Fibroblast of skin of abdomen (primary cell): ENCODE measurements around the gene PKHD1.

Source experiments
- DNase-seq: peaks from one replicate; pipeline ENCODE4 v3.0.0-alpha.2; 2013

PKHD1 gene

DNA sequence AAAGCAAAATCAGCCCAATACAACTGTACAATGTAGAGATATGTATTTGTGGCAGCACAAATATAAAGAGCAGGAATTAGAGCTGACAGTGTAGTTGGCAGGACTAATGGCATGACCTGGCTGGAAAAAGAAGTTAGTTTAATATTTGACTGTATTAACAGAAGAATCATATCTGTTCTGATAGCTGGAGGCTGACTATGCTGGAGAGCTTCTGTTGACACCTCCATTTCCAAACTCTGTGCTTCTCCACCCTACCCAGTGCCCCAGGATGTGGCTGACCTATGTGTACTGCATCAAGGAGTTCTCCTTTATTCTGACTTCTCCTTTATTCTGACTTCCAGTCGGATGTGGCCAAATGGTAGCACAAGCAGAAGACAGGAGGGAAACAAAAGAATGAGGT lies 299.3 kb downstream of the PKHD1 start:
- no peak for DNase-seq

DNA sequence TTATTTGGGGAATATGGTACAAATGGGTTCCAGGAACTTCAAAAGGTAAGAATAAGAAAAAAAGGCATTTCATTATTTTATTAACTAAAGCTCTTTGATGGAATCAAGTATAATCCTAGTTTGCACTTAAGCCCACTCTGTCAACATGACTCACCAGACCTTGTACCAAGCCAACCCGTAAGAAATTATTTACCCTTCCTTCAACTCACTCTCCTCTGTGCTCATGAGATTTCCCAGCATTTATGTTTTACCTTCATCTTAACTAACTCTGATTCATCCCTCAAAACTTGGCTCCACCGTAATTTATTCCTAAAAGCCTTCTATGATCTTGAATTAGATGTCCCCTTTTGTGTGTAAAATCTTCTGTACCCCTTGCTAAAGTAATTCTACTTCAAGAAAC lies 308.7 kb downstream of the PKHD1 start:
- DNase-seq = no peak

DNA sequence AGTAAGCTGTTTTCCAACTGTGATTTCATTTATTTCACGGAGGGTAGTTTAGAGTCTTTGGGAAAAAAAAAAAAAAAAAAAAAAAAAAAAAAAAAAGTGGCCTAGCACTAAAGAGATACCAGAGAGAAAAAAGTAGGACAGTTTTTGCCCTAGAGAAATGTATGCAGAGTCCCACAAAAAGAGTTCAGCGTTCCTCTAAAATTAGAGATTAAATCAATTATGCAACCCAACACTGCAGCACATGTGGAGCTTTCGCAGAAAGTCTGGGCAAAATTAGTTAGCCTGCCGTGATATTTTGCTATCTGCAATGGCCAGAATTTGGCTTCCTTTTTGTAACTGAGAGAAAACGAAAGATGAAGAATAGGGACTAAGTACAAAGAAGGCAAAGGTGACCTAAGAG lies 309.8 kb downstream of the PKHD1 start:
- DNase-seq = no peak

DNA sequence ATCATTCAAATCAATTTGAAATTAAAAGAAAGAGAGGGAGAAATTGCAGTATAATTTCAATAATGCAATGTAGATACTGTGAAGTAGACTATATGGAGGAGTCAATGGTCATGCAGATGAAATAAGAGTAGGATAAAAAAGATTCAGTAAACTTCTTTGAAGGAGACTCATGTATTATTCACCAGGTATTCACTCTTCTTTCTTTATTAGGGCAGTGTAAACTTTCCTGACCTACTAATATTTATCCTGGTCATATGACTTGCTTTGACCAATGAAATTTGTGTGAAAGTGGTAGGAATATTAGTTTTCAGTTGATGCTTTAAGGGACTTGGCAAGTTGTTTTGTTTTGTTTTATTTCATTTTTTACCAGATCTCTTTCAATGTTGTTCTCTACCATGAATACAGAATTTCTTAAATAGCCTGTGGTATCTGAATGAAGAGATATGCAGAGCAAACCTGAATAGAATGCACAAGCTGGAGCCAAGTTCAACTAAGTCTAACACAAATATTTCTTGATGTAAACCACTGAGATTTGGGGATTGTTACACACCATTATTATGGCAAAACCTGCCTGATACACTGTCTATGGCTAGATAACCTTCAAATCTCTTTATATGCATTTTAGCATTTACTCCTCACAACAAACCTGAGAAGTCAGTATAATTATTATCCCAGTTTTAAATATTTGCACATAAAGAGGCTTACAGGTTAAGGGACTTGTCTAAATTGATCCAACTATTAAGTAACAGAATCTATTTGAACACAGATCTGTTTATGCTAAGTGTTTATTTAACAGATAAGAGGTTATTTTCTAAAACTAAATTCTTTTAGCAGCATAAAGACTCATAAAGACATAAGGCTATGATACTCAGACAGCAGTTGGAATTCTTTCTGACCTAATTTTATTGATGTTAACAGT lies 311.2 kb downstream of the PKHD1 start:
- no peak for DNase-seq

DNA sequence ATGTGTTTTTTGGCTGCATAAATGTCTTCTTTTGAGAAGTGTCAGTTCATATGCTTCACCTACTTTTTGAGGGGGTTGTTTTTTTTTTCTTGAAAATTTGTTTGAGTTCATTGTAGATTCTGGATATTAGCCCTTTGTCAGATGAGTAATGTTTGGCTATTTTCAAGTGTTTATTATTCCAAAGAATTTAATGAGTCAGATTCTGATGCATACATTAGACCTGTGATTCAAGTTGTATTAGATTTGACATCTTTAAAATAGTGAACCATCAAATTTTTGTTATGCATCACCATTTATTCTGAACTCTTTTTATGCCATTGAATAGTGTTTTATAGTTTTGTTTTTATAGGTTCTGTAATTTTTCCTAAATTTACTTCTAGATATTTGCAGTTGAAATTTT lies 319.3 kb downstream of the PKHD1 start:
- DNase-seq = no peak

DNA sequence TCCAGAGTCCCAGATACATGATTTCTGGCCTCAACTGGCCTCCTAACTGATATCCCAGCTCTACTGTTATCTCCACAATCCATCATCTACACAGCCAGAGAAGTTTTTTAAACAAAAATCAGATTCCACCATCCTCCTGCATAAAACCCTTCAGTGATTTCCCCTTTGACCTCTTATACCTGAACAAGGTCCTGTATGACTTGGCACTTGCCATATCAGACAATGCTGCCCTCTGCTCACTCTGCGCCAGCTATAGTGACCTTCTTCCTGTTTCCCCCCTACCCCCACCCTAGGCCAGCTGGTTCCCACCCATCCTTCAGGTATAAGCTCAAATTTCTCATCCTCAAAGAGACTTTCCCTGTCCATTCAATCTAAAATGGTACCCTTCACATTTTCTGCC lies 322.2 kb downstream of the PKHD1 start:
- no peak for DNase-seq

DNA sequence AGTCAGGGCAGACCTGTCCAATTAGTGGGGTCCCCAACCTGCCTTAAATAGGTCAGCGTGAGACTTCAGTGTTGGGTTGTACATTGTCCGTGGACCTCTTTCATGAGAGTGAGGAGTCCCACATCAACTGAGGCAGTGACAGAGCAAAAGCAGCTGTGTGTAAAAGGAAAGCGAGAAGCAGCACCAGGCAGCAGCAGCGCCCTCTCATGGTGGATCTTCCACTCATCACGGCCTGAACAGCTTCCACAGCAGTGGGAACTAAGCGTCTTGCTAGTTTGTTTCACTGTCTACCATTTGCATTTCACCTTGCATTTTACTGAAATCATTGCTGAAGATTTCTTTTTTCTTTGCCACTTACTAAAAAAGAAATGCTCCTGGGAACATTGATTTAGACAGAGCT lies 333.8 kb downstream of the PKHD1 start:
- no peak for DNase-seq

DNA sequence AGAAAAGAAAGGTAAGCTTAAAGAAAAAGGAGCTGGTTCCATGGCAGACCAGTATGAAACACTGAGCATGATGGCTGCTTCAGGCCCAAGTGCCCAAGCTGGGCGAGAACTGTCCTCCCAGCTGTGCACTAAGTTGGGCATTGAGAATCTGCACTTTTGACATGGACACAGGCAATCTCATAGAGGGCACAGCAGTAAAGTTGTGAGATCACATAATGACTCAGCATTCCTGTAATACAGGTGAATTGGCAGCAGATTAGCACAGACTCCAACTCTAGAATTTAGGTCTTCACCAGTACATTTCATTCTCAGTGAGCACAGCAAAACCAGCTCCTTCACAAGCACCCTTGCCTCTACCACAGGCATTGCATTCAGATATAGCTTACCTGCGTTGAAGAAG lies 343.4 kb downstream of the PKHD1 start:
- no peak for DNase-seq

DNA sequence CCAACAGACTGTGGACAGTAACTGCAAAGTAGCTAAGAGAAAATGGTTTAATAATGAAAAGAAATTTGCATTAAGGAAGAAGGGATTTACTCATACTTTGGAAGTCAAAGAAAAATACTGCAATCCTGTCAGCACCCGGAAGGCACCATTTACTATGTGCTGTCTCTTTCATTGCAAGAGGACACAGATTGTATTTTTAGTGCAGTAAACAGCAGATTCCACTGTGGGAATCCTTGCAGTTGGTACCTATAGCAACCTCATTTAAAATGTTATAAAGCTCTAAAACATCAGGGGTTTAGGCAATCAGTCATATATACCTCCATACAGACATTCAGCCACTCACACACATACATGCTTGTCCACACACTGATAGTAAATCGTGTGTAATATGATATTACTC lies 346.8 kb downstream of the PKHD1 start:
- DNase-seq = no peak

DNA sequence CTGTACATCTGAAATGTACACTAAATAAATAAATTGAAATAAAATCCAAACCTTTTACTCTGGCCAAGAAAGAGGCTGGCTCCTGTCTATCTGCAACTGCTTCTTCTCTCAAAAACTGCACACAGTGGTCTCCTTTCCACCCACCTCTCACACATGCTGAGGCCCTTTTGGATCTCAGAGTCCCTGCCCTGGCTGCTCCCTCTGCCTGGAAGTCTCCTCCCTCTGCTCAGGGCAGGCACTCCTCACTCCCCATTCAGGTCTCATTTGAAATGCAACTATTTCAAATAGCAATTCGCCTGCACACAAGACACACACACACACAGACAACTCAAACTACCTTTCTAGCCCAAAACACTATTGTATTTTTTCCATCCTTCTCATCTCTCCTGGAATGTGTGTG lies 348.8 kb downstream of the PKHD1 start:
- no peak for DNase-seq

DNA sequence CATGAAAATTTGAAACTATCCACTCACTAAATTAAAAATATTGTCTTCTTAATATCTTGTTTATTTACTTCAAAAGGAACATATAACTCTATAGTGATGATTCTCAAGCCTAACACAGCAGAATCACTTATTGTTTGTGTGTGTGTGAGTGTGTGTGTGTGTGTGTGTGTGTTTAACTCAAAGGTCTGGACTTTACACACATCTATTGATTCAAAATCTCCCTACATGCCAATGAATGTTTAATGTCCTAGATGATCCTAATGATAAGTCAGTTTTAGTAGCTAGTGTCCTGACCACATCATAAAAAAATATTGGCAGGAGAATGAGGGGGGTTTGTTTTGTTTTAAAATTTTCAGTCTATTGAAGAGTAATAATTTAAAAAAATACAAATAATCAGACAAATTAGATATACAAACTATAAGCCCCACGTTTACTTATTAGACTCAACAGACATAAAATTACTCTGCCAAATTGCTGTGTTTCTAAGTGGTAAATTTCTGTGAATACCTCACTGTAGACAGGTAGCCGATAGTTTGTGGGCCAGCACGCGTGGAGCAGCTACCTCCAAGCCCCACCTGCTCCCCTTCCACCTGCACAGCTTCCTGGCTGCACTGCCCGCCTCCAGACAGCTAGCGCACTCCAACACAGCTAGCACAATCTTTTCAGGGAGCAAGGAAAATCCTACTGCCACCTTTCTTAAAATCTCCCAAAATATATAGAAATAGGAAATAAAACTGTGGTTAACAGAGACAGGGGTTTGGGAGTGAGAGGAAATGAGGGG lies 349.6 kb downstream of the PKHD1 start:
- DNase-seq = no peak

DNA sequence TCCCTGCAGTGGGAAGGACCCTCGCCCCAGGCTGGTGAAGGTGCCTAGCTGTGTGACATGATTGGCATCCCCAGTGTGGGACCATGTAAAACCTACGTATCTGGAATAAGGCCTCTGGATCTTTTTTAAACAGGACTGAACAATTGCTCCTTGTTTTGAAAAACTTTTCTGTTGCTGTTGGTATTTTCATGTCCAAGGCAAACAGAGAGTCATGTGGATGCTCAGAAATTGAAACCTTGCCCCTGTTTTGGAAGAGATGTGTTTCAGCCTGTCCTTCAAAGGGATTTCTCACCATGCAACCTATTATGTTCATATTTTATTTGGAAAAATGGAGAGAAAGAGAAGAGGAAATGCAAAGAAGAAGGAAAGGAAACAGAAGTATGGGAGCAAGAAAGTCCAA lies 362.3 kb downstream of the PKHD1 start:
- no peak for DNase-seq

DNA sequence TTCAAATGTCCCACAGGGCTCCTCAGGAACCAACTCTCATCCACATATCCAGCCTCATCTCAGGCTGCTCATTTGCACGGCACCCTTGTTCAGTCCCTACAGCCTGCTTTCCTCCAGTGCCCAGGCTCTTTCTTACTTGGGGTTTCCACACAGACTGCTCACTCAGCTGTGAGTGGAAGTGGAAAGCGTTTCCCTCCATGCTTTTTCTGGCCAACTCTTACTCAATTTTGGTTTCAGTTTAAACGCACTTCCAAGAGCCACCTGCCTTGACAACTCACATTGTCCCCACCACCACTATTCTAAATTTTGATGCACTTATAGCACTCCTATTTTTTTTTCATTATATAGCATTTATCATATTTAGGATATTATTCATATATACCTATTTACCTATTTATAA lies 367.1 kb downstream of the PKHD1 start:
- no peak for DNase-seq

DNA sequence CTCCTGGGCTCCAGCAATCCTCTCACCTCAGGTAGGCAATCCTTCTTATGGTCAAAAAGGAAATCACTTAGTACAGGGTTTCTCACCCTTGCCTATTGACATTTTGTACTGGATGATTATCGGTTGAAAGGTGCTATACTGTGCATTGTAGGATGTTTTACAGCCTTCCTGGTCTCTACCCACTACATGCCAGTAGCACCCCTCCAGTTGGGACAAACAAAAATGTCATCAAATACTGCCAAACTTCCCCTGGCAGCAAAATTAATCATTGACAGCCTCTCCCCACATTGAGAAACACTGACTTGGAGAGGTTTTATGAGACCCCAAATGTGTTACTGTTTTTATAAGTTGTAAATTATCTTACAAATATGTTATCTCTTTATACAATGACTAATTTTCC lies 368.1 kb downstream of the PKHD1 start:
- DNase-seq = no peak

DNA sequence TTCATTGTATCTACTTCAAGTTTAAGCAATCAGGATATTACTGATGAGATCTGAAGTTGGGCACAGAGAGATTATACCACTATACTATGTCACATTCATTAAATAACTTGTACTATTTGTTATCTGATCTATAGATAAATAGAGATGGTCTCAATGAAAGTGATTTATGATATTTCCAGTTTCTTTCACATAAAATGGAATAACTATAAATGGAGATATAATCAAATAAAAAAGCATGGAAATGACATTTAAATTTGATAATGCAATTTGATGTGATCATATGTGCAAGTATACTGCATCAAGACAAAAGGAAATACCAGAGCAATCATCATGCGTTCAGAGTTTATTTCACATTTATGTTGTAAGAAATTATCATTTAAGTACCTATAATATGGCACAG lies 368.9 kb downstream of the PKHD1 start:
- DNase-seq = no peak

DNA sequence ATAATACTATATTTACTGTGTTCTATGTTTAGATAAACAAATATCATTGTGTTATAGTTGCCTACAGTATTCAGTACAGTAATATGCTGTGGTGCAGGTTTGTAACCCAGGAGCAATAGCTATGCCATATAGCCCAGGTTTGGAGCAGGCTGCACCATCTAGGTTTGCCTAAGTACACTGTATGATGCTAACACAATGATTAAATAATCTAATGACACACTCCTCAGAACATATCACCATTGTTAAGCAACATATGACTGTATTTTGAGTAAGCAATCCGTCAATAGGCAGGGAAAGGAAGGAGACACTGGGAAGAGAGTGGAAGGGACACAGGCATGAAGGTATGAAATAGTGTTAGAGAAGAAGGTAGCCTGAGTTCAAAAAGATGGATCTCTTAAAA lies 369.9 kb downstream of the PKHD1 start:
- no peak for DNase-seq

DNA sequence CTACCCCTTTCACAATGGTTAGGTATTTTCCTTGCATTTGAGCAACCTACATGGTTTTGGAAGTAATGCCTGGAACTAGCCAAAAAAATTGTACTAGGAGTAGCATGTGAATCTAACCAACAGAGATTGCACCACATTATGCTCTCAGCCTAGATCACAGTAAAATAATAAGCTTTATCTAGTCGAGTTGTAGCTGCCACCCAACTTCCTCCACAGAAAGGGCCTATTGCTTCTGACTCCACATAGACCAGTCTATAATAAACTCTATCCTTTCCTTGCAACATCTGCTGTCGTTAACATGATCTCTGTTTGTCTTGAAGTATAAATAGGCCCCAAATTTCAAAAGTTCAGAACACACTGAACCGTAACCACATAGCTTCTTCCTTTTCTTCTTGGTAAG lies 375.5 kb downstream of the PKHD1 start:
- no peak for DNase-seq

DNA sequence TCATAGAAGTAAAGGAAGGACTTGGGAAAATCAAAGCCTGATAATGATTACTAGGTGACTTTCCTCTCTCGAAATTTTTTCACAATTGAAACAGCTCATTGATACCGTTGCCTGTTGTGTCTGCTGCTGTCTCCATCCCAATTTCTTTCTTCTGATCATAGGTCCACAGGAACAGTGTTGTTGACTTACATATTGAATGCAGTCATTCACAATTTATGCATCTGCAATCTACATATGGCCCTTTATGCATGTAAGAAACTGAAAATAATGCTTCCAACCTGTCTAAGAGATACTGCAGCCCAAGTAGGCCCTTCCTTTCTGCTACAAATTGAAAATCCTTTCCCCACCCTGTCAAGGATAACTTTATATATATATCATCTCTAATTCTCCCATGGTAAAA lies 381.3 kb downstream of the PKHD1 start:
- DNase-seq = no peak

DNA sequence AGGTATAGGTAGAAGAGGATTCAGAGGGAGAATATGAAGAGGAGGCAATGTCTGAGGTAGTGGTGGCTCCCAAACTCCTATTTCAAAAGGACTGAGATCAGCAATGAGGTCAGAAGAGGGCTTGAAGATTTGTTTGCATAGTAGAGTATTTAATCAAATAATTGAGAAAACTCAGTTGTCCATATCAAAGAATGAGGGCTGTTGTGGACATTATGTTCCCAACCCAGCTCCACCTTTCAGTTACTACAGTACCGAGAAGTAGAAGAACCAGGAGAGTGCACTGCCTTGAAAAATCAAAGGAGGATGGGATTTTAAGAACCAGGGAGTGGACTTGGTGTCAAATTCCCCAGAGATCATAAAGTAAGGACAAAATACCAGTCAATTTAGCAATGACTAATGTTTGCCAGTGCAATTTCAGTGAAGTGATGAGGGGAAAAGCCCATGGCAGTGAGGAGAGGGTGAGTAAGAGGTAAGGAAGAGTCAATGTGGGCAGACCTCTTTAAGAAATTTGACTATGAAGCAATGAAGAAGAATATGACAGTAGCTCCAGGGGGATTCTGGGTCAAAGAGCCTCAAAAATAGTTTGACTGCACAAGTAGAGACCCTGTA lies 382.4 kb downstream of the PKHD1 start:
- DNase-seq = no peak

DNA sequence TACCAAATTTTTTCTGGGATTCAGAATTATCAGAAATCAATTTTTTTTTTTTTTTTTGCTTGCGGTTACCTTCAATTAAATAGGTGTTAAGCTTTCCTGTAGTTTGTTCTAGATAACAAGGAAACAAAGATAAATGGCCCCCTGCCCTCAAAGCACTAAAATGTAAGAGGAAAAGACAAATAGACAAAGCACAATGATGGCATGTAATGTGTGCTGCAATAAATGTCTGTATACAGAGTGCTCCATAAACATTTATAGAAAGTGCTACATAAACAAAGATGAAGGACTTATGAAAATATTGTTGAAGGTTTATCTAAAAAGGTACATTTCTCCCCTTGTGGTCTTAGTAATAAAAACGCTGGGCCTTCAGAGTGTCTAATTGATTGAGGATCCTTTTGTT lies 384.6 kb downstream of the PKHD1 start:
- no peak for DNase-seq

DNA sequence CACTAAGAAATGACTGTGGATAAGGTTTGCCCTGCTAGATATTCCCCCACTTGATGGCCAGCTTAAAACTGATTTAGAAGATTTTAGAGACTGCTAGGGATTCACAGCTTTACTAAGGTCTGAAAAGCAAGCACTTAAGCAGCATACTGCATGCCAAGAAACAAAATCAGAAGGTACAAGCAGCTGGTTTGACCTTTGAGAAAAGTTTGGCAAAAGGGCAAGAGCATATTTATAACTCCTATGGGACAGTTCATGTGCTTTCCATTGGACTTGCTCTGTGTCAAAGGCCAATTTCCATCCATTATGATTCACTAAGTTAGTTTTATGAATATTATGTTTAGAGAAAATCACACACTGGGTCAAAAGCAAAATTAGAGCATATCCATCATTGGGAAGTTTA lies 402.8 kb downstream of the PKHD1 start:
- DNase-seq = no peak

DNA sequence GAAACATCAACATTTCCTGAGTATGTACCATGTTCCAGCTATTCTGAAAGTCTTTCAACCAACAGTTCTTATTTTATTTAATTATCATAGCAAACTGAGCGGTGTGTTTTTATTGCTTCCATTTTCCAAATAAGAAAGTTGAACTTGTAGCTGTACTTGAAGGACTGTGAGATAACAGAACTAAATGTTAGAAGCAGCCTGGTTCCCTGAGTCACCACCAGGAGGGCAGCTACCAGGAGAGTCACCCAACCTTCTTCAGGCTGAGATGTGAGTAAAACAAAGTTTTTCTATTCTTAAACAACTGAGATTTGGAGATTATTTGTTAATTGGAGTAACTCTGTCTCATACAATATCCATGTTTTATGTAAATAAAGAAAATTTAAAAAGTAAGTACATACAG lies 403.4 kb downstream of the PKHD1 start:
- DNase-seq = no peak

DNA sequence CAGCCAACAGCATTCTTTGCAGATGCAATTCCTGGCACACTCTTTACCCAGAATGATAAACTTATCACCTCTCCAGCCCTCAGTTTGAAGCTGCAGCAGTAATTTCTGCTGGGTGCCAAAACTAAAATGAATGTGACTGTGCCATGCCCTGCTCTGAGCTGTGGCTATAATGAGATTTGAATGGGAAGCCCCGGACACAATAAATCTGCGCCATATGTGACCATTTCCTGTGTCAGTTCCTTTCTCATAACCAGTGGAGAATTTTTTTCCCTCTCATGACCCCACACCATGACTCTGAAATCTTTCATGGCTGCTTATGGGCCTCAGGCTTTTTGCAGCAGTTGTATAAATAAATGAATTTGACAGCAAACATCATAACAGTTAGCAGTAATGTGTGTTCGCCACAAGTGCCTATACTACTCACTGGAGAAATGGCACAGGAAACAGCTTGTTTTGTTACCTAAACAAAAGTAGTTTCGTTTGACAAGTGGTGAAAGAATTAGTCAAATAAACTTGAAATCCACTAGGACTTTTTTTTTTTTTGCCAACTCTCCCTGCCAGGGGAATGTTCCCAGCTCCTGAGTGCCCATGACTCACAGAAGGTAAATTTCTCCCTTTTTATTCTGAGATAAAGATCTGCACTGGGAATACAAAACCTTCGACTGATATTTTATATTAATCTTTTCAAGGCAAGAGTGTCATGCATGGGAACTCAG lies 408.4 kb downstream of the PKHD1 start:
- no peak for DNase-seq
